GM19455 (cell line): ENCODE results near the gene ANKS3.
"Not testable (repeated sequence)": the region's sequence is repeated elsewhere in the genome, so short reads cannot be mapped to it uniquely, and the experiment has no call there.

ENCODE experiments used
- ATAC-seq: cut with Tn5 transposase; IDR thresholded peaks from one replicate; pipeline ENCODE4 v1.9.1; 2021; ENCODE audit not compliant: unreplicated experiment

Gene ANKS3

DNA sequence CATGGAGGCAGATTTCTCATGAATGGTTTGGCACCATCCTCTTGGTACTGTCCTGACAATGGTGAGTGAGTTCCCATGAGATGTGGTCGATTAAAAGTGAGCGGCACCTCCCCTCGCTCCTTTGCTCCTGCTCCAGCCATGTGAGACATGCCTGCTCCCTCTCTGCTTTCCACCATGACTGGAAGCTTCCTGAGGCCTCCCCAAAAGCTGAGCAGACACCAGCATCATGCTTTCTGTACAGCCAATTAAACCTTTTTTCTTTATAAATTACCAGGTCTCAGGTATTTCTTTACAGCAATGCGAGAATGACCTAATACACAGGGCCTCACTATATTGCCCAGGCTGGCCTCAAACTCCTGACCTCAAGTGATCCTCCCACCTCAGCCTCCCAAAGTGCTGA is 20.8 kb upstream of the ANKS3 start:
- no peak for ATAC-seq

DNA sequence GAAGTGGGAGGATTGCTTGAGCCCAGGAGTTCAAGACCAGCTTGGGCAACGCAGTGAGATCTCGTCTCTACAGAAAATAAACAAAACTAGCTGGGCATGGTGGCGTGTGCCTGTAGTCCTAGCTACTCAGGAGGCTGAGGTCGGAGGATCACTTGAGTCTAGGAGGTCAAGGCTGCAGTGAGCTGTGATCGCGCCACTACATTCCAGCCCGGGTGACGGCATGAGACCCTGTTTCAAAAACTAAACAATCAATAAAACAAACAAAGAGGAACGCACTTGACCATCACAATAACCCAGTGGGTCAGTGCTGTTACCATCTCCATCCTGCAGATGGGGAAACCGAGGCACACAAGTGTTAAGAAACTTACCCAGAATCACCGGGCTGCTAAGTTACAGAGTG is 19.2 kb upstream of the ANKS3 start:
- no peak for ATAC-seq

GRCh38 chr16:4752351-4753100 is 18.5 kb upstream of the ANKS3 start:
- ATAC-seq = no peak

DNA sequence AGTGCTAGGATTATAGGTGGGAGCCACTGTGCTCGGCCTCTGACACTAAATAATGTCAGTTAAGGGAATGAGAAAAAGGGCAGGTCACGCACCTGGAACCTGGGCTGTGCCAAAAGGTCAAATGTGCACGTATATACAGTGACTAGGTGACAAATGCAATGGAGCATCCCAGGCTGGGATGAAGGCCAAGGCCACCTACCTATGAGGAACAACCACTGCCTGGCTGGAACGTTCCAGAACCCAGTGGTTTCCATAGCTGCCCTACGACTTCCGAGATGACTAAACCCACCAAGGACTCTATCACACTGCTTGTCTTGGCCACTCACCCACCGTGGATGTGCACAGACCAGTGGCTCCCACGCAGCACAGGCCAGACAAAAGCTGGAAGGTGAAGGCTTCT is 16.8 kb upstream of the ANKS3 start:
- ATAC-seq = no peak

DNA sequence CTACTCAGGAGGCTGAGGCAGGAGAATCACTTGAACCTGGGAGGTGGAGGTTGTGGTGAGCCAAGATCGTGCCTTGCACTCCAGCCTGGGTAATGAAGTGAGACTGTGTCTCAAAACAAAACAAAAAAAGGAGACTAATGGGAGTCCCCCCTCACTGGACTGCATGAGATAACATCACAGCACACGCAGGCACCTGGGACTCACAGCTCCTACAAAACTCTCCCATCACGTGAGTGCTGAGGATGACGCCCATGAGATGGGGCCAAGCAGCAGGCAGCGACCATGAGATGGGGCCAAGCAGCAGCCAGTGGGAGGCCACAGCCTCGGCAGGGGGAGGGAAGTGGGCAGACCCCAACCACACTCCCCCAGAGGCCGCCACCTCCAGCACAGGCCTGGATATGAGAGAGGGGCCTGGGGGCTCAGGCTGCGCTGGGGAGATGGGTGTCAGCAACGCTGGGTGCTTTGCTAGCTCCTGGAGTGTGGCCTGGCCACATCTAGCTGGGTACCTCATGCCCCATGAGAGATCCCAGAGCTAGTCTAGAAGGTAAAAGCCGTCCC is 15.7 kb upstream of the ANKS3 start:
- no peak for ATAC-seq

- ATAC-seq = no peak
These were observed 14.8 kb upstream of the ANKS3 start for GRCh38 chr16:4748682-4749411.

DNA sequence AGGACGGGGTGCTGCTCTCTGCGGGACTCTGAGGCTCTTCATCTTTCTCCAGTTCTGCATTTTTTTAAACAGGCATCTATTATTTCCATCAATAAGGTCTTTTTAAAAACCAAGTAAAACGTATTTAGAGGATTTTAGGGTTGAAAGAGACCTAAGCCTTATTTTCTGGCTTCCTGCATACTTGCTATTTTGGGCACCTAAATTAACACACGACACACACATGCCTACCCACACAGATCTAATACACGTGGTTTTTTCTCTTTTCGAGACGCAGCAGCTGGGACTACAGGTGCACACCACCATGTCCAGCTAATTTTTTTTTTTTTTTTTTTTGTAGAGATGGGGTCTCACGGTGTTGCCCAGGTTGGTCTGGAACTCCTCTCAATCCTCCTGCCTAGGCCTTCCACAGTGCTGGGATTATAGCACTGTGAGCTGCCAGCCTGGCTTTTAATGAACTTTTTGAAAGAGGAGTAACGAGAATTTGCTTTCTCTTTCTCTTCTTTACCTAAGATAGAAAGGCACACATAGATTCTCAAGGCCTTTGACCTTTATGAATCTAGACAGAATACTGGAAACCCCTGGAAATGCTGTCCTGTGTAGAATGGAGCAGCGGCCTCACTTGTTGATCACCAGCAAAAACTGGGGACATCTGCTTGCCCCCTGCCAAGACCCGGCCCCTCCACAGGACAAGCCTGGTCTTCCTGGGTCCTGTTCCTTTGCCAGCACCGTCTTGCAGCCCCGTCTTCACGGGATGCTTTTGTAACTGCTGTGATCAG is 14.0 kb upstream of the ANKS3 start:
- ATAC-seq = no peak

DNA sequence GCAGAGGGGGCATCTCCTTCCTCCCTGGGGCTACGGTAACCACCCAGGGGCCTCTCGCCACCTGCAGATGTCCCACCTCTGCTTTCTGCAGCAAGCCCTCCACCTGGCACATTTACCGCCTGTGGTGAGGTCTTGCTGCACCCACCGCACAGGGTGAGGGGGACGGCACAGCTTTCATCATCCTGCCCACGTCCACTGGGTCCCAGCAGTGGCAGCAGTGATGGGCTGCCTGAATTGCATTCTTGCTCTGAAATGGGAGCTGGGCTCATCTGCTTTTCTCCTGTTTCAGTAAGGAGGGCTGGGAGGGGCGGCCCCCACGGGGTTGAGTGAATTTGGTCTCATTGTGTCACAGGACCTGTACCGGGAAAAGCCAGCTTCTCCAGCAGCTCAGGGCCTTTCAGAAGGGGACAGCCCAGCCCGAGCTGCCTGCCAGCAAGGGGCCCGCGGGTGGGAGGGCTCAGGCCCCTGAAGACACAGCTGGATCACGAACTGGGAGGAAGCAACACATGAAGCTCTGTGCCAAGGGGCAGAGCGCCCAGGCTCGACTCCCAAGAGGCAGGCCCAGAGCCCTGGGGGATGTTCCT is 13.0 kb upstream of the ANKS3 start:
- ATAC-seq = no peak

DNA sequence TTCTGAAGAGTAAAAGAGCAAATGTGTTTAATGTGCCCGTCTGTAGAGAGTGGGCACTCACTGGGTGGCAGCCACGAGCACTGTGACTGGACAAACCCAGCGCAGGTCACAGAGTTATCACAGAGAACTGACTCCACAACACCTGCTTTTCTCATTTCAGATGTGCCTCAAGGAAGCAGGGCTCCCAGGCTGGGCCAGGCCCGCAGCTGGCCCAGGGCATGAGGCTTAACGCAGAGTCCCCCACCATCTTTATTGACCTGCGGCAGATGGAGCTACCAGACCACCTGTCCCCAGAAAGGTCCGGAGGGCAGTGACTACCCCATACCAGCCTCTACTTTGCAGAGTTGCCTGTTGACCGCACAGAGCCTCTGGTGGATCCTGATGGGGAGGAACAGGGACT is 12.1 kb upstream of the ANKS3 start:
- no peak for ATAC-seq

- no peak for ATAC-seq
These were observed 11.2 kb upstream of the ANKS3 start for GRCh38 chr16:4745274-4745569.

DNA sequence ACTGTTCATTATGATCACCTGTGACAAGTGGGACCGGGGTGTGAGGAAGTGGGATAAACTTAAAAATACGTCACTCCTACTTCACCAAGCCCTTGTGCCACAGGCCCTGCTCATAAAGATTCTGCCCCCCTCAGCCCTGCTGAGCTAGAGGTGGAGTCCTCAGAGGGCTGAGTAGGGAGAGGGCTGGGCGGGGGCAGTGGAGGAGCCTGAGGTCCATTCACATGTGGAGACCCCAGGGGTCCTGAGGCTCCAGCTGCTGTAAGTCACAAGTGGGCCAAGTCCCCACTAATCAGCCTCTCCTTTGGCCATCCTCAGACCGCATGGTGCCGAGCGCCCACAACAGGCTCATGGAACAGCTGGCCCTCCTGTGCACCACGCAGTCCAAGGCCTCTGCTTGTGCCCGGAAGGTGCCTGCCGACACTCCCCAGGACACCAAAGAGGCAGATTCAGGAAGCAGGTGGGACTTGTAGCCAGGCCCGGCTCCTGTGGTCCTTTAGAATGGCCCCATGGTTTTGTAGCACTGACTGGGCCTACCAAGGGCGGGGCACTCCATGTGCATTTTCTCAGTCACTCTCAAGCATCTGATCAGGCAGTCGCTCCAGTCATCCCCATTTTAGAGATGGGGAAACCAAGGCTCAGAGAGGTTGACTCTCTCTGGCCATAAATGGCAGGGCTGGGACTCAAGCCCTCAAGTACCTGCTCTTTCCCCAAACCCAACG is 10.6 kb upstream of the ANKS3 start:
- ATAC-seq = no peak

GRCh38 chr16:4743226-4743878 is 9.3 kb upstream of the ANKS3 start:
- no peak for ATAC-seq

DNA sequence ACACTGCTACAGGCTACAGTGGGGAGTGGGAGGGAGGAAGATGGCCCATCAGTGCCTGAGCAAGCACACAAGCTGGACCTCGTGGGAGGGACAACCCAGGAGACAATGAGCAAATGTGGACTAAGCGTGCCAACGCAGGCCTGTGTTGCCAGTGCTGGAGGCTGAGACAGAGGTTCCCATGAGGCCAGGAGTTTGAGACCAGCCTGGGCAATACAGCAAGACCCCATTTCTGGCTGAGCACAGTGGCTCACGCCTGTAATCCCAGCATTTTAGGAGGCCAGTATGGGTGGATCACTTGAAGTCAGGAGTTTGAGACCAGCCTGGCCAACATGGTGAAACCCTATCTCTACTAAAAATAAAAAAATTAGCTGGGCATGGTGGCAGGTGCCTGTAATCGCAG is 4.3 kb upstream of the ANKS3 start:
- not testable (repeated sequence) for ATAC-seq

- ATAC-seq = no peak
These were observed 3.5 kb upstream of the ANKS3 start for GRCh38 chr16:4737545-4737944.

DNA sequence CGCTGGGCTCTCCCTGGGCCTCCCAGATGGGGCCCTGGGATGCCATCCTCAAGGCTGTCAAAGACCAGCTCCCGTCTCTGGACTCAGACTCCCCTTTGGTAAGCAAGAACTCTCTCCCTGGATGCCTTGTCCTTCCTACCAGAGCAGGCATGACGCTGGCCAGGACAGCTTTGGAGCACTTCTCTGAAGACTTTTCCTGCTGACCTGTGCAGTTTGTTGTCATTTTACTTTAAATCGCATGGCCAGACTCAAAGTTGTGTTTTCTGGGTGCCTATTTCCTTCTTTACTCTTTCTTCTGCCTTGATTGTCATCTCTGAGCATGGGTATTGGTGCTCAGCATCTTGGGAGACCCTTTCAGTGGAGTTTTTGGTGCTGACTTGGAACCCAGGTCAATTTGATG is 2.5 kb upstream of the ANKS3 start:
- no peak for ATAC-seq

- ATAC-seq = peak; percentile 63
These were observed 862 bp upstream of the ANKS3 start for GRCh38 chr16:4734730-4735535.

GRCh38 chr16:4733747-4734062 is 366 bp downstream of the ANKS3 start:
- ATAC-seq = no peak

DNA sequence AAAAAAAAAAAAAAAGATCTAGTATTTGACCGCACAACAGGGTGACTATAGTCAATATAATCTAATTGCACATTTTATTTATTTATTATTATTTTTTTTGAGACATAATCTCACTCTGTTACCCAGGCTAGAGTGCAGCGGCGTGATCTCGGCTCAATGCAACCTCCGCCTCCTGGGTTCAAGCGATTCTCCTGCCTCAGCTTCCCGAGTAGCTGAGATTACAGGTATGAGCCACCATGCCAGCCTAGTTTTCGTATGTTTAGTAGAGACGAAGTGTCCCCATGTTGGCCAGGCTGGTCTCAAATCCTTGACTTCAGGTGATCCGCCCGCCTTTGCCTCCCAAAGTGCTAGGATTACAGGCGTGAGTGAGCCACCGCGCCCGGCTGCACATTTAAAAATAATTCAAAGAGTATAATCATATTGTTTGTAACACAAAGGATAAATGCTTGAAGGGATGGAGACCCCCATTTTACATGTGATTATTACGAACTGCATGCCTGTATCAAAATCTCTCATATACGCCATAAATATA is 794 bp downstream of the ANKS3 start:
- no peak for ATAC-seq

- no peak for ATAC-seq
These were observed 4.2 kb downstream of the ANKS3 start for GRCh38 chr16:4729876-4730275.
